Measurements from ENCODE around the gene CKAP4. TPM values are rescaled to one million over a fixed set of nuclear protein-coding genes. Genes with fewer than 3 reads are reported as not detected.

CKAP4 gene
- total and polyA plus RNA-seq, 9 of the 15 experiments (the other 6 are each of a cell fraction or from before 2014, with no cell fraction given), result 0.08 to 0.20 TPM; not detected in 7

GRCh38 chr12:106291342-106291741 is 43.5 kb upstream of the CKAP4 start:
- no peaks in the 10 kb centered on the region for H3K9me1 ChIP-seq (ENCODE audit: control insufficient read depth, insufficient read depth, low read length)
- H3K27me3 ChIP-seq (ENCODE audit: control insufficient read depth in 2 of 2, insufficient read depth in 2 of 2, low read length in 2 of 2), result no peaks in the 10 kb centered on the region; a peak in 1 of 5 replicates
- H3K4me3 ChIP-seq, result no peak overlapping the region
- no peaks in the 10 kb centered on the region for H3K36me3 ChIP-seq (ENCODE audit: control insufficient read depth, insufficient read depth, low read length)
- DNase-seq (ENCODE audit: extremely low read depth in 1 of 4, low spot score in 3 of 4), result no peak
- H4K20me1 ChIP-seq (replicated peaks; ENCODE audit: control insufficient read depth, insufficient read depth, low read length), result no peaks in the 10 kb centered on the region
- no peak for FAIRE-seq
- WGBS (ENCODE audit: insufficient coverage, low coverage, missing lambda C conversion rate), result 24% methylated on average over 5 of the region's 5 CpGs
- no peak overlapping the region for H3K4me2 ChIP-seq (ENCODE audit: insufficient read depth, low read length)
- H3K9ac ChIP-seq (ENCODE audit: insufficient read depth in 1 of 2, low read depth in 2 of 2, low read length in 2 of 2), result no peak overlapping the region
- CTCF ChIA-PET (ENCODE audit: low intra/inter-chr PET ratio), result no interaction called here
- no peak for TF ChIP-seq ATF4 (CRISPR knock-in tag; IDR thresholded peaks at IDR 0.05)
- TF ChIP-seq KDM4B (IDR thresholded peaks at IDR 0.05; ENCODE audit: borderline replicate concordance in 2 of 2, low read depth in 1 of 2), result no peak
- TF ChIP-seq RBFOX2 (IDR thresholded peaks at IDR 0.05; ENCODE audit: low read depth, low read length), result no peak
- H2AFZ ChIP-seq (ENCODE audit: low read depth, low read length), result no peak overlapping the region
- POLR2A ChIA-PET, result no interaction called here
- H3K27ac ChIP-seq (ENCODE audit: extremely low read depth, low read depth, low read length), result no peak overlapping the region
- no peak for ATAC-seq
- in situ Hi-C loops (cut with MboI), result no loop called here
- intact Hi-C loops (cut with micrococcal nuclease), result loop anchor here (1.0 kb wide), 1 partner anchor 23 kb away; no protein-coding TSS in a partner anchor
- no peaks in the 10 kb centered on the region for H3K9me3 ChIP-seq (replicated peaks; ENCODE audit: control insufficient read depth, insufficient read depth, low read depth, low read length)
- H3K79me2 ChIP-seq (ENCODE audit: control insufficient read depth, insufficient read depth, low read length), result no peaks in the 10 kb centered on the region
- BruUV-seq (replicated peaks), result no TSS peak
- H3K4me1 ChIP-seq (replicated peaks in 1 of 2; ENCODE audit: control insufficient read depth in 2 of 2, insufficient read depth in 2 of 2, low read length in 2 of 2), result peaks cover 0 to 21% of the 10 kb centered on the region in 2 experiments; a peak in 2 of 5 replicates

GRCh38 chr12:106290666-106291065 is 42.8 kb upstream of the CKAP4 start:
- Histone ChIP-seq H3K9me3 (replicated peaks; ENCODE audit: control insufficient read depth, insufficient read depth, low read depth, low read length) (no peaks in the 10 kb centered on the region), H3K27me3 (ENCODE audit: control insufficient read depth in 2 of 2, insufficient read depth in 2 of 2, low read length in 2 of 2) (no peaks in the 10 kb centered on the region; a peak in 1 of 5 replicates), H3K27ac (ENCODE audit: extremely low read depth, low read depth, low read length) (no peak overlapping the region), H4K20me1 (replicated peaks; ENCODE audit: control insufficient read depth, insufficient read depth, low read length) (no peaks in the 10 kb centered on the region), H3K36me3 (ENCODE audit: control insufficient read depth, insufficient read depth, low read length) (no peaks in the 10 kb centered on the region), H2AFZ (ENCODE audit: low read depth, low read length) (no peak overlapping the region), H3K4me3 (no peak overlapping the region), H3K9me1 (ENCODE audit: control insufficient read depth, insufficient read depth, low read length) (no peaks in the 10 kb centered on the region), H3K79me2 (ENCODE audit: control insufficient read depth, insufficient read depth, low read length) (no peaks in the 10 kb centered on the region), H3K4me2 (ENCODE audit: insufficient read depth, low read length) (no peak overlapping the region), H3K4me1 (replicated peaks in 1 of 2; ENCODE audit: control insufficient read depth in 2 of 2, insufficient read depth in 2 of 2, low read length in 2 of 2) (peaks cover 0 to 21% of the 10 kb centered on the region in 2 experiments; a peak in 2 of 5 replicates), H3K9ac (ENCODE audit: insufficient read depth in 1 of 2, low read depth in 2 of 2, low read length in 2 of 2) (no peak overlapping the region)
- POLR2A ChIA-PET, result no interaction called here
- in situ Hi-C loops (cut with MboI) (no loop called here), intact Hi-C loops (cut with micrococcal nuclease) (loop anchor here (1.0 kb wide), 1 partner anchor 24 kb away; no protein-coding TSS in a partner anchor)
- FAIRE-seq (no peak), DNase-seq (ENCODE audit: extremely low read depth in 1 of 4, low spot score in 3 of 4) (no peak), ATAC-seq (no peak)
- no TSS peak for BruUV-seq (replicated peaks)
- 8% methylated on average over 2 of the region's 2 CpGs for WGBS (ENCODE audit: insufficient coverage, low coverage, missing lambda C conversion rate)
- CTCF ChIA-PET (ENCODE audit: low intra/inter-chr PET ratio), result no interaction called here
- TF ChIP-seq ZNF384 (IDR thresholded peaks at IDR 0.05; ENCODE audit: low read depth, low read length), result no peak
- no peak for TF ChIP-seq TAL1 (IDR thresholded peaks at IDR 0.05)
- no peak for TF ChIP-seq ARID1B (IDR thresholded peaks at IDR 0.05)
- no peak for TF ChIP-seq STAT6 (CRISPR knock-in tag; IDR thresholded peaks at IDR 0.05)
- TF ChIP-seq E2F5 (CRISPR knock-in tag; IDR thresholded peaks at IDR 0.05), result no peak
- TF ChIP-seq MBD2 (IDR thresholded peaks at IDR 0.05; ENCODE audit: borderline replicate concordance, low read depth), result no peak
- no peak for TF ChIP-seq ZC3H4 (CRISPR knock-in tag; IDR thresholded peaks at IDR 0.05; ENCODE audit: borderline replicate concordance)
- no peak for TF ChIP-seq ZNF561 (CRISPR knock-in tag; conservative IDR thresholded peaks at IDR 0.05)
- TF ChIP-seq MED1 (CRISPR knock-in tag; IDR thresholded peaks at IDR 0.05; ENCODE audit: borderline replicate concordance), result no peak

All from K562 (cell line).